ENCODE data around the gene BRINP3. TPM values are rescaled to one million over a fixed set of nuclear protein-coding genes. Genes with fewer than 3 reads are reported as not detected.
A peak's percentile ranks its signal among the peaks of the same experiment; 100 is the strongest.

The BRINP3 gene
- total RNA-seq, 1 donor from 2014 or later = 0.77 TPM

DNA sequence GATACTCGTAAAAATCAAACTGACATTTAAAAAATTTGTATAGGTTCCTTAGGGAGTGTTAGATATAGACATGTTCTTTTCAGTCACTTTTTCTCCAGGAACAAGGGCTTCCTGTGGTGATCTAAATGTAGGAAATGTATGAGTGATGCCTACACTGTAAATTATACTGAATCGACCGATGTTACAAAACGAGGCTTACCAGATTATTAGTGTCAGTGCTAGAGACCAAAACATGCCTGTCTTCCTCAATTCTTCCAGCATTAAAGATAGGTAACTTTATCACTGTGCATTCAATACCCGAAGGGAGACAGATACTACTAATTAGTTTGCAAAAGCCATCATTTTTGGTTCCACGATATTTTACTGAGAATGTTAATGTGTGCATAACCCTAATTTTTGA is 86.1 kb downstream of the BRINP3 start:
- H3K27me3 Mint-ChIP-seq (ENCODE audit: low read depth) = peaks cover 31% of the 10 kb centered on the region
- H3K4me3 Mint-ChIP-seq = no peak overlapping the region
- H3K36me3 Mint-ChIP-seq (ENCODE audit: low read depth) = no peaks in the 10 kb centered on the region
- no peak for DNase-seq (ENCODE audit: low read depth, low spot score)
- no peak overlapping the region for H3K27ac Mint-ChIP-seq (ENCODE audit: unreplicated experiment)
- no peaks in the 10 kb centered on the region for H3K4me1 Mint-ChIP-seq
- TF ChIP-seq, protein P1, sequence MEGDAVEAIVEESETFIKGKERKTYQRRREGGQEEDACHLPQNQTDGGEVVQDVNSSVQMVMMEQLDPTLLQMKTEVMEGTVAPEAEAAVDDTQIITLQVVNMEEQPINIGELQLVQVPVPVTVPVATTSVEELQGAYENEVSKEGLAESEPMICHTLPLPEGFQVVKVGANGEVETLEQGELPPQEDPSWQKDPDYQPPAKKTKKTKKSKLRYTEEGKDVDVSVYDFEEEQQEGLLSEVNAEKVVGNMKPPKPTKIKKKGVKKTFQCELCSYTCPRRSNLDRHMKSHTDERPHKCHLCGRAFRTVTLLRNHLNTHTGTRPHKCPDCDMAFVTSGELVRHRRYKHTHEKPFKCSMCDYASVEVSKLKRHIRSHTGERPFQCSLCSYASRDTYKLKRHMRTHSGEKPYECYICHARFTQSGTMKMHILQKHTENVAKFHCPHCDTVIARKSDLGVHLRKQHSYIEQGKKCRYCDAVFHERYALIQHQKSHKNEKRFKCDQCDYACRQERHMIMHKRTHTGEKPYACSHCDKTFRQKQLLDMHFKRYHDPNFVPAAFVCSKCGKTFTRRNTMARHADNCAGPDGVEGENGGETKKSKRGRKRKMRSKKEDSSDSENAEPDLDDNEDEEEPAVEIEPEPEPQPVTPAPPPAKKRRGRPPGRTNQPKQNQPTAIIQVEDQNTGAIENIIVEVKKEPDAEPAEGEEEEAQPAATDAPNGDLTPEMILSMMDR (conservative IDR thresholded peaks at IDR 0.05) = no peak
- H3K9me3 Mint-ChIP-seq = no peaks in the 10 kb centered on the region

- H3K27ac Mint-ChIP-seq (ENCODE audit: unreplicated experiment) = no peak overlapping the region
- no peak for DNase-seq (ENCODE audit: low read depth, low spot score)
- H3K27me3 Mint-ChIP-seq (ENCODE audit: low read depth) = peaks cover 18% of the 10 kb centered on the region
- H3K4me3 Mint-ChIP-seq = no peak overlapping the region
- H3K36me3 Mint-ChIP-seq (ENCODE audit: low read depth) = no peaks in the 10 kb centered on the region
- no peaks in the 10 kb centered on the region for H3K4me1 Mint-ChIP-seq
- no peaks in the 10 kb centered on the region for H3K9me3 Mint-ChIP-seq
- TF ChIP-seq, protein P1 (conservative IDR thresholded peaks at IDR 0.05) = no peak
These were observed 99.7 kb downstream of the BRINP3 start for GRCh38 chr1:190377991-190378390.

DNA sequence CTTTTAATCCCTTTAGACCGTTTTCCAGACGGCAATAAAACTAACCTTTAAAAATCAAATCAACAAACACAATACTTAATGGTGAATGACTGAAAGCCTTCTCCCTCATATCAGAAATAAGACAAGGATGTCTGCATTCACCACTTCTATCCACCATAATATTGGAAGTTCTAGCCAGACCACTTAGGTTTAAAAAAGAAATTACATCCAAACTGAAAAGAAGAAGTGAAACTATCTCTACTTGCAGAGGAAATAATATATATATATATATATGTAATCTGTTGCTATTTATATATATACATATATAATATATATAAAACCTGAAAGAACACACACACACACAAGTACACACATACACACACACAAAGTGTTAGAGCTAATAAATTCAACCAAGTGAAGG is 100.4 kb downstream of the BRINP3 start:
- no peak for DNase-seq (ENCODE audit: low read depth, low spot score)
- peaks cover 16% of the 10 kb centered on the region for H3K27me3 Mint-ChIP-seq (ENCODE audit: low read depth)
- H3K27ac Mint-ChIP-seq (ENCODE audit: unreplicated experiment) = no peak overlapping the region
- TF ChIP-seq, protein P1 (conservative IDR thresholded peaks at IDR 0.05) = no peak
- no peaks in the 10 kb centered on the region for H3K4me1 Mint-ChIP-seq
- H3K4me3 Mint-ChIP-seq = no peak overlapping the region
- H3K9me3 Mint-ChIP-seq = no peaks in the 10 kb centered on the region
- no peaks in the 10 kb centered on the region for H3K36me3 Mint-ChIP-seq (ENCODE audit: low read depth)

GRCh38 chr1:190376044-190376443 is 101.6 kb downstream of the BRINP3 start:
- Mint-ChIP-seq H3K4me3 (no peak overlapping the region), H3K27me3 (ENCODE audit: low read depth) (peaks cover 14% of the 10 kb centered on the region), H3K27ac (ENCODE audit: unreplicated experiment) (no peak overlapping the region), H3K36me3 (ENCODE audit: low read depth) (no peaks in the 10 kb centered on the region), H3K9me3 (no peaks in the 10 kb centered on the region), H3K4me1 (no peaks in the 10 kb centered on the region)
- DNase-seq (ENCODE audit: low read depth, low spot score) = no peak
- TF ChIP-seq, protein P1 (conservative IDR thresholded peaks at IDR 0.05) = no peak

DNA sequence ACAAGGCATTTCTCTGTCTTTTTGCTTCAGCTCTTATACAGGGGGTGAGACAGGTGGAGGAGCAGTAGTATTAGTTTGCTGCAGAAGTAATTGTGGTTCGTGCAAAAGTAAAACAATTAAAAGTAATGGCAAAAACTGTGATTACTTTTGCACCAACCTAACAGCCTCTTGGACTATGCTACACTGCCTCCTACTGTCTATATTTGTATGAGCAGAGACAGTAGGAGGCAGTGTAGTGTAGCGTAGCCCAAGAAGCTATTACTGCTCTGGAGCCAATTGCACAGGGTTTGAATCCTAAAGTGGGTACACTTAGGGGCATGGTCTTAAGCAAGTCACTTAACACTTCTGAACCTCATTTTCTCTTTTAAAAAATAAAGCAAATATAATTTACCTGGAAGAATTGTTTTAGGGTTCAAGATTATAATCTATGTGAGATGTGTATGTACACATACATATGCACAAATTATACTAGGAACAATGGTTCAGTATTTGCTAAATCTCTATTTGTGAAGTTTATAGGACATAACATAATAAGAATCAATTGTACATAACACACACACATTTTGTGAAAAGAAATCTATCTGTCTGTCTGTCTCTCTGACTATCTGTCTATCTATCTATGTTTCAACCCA is 103.8 kb downstream of the BRINP3 start:
- TF ChIP-seq, protein P1 (conservative IDR thresholded peaks at IDR 0.05) = peak; percentile 73
- no peak overlapping the region for H3K27ac Mint-ChIP-seq (ENCODE audit: unreplicated experiment)
- peaks cover 6% of the 10 kb centered on the region for H3K27me3 Mint-ChIP-seq (ENCODE audit: low read depth)
- no peaks in the 10 kb centered on the region for H3K4me1 Mint-ChIP-seq
- H3K9me3 Mint-ChIP-seq = peaks cover 2% of the 10 kb centered on the region
- no peak for DNase-seq (ENCODE audit: low read depth, low spot score)
- H3K4me3 Mint-ChIP-seq = no peak overlapping the region
- H3K36me3 Mint-ChIP-seq (ENCODE audit: low read depth) = no peaks in the 10 kb centered on the region

All from neural crest cell (in vitro differentiated cells).